KMS-11 (cell line): Measurements from ENCODE around the gene EPN3.

Experiments used
- H2AFZ ChIP-seq: fragments of 200-600 bp; sonication (generic); 2 replicates; pipeline ENCODE4 v1.6.1; 2016; ENCODE audit warnings: antibody characterized with exemption, mixed run types, low read depth
- H3K27ac ChIP-seq: fragments of 200-600 bp; sonication (generic); 2 replicates; pipeline ENCODE4 v1.6.1; 2016; ENCODE audit warnings: mild to moderate bottlenecking, mixed run types
- H3K27me3 ChIP-seq: fragments of 200-600 bp; sonication (generic); 2 replicates; pipeline ENCODE4 v1.6.1; 2017; ENCODE audit warnings: mild to moderate bottlenecking, low read depth, mixed run types, moderate library complexity; ENCODE audit not compliant: insufficient read depth
- H3K36me3 ChIP-seq: fragments of 200-600 bp; sonication (generic); 2 replicates; pipeline ENCODE4 v1.6.1; 2017; ENCODE audit warnings: mild to moderate bottlenecking, mixed run types; ENCODE audit not compliant: insufficient read depth
- H3K4me1 ChIP-seq: fragments of 200-600 bp; sonication (generic); 2 replicates; pipeline ENCODE4 v1.6.1; 2016; ENCODE audit warnings: mild to moderate bottlenecking, low read depth, mixed run types; ENCODE audit not compliant: poor library complexity, severe bottlenecking
- H3K4me2 ChIP-seq: fragments of 200-600 bp; sonication (generic); 2 replicates; pipeline ENCODE4 v1.7.0; 2016; ENCODE audit warnings: mild to moderate bottlenecking, mixed run types
- H3K4me3 ChIP-seq: fragments of 200-600 bp; sonication (generic); IDR thresholded peaks from 2 replicates; pipeline ENCODE4 v1.6.1; 2017; ENCODE audit warnings: low read depth, low read length, mixed read lengths; ENCODE audit not compliant: insufficient read depth
- H3K79me2 ChIP-seq: fragments of 200-600 bp; sonication (generic); 2 replicates; pipeline ENCODE4 v1.6.1; 2016; ENCODE audit warnings: low read depth, mixed run types; ENCODE audit not compliant: insufficient read depth
- H3K9ac ChIP-seq: fragments of 200-600 bp; sonication (generic); 2 replicates; pipeline ENCODE4 v1.6.1; 2016; ENCODE audit warnings: mild to moderate bottlenecking, mixed run types
- H4K20me1 ChIP-seq: fragments of 200-600 bp; sonication (generic); 2 replicates; pipeline ENCODE4 v1.6.1; 2016; ENCODE audit warnings: mild to moderate bottlenecking, mixed run types; ENCODE audit not compliant: insufficient read depth
- CTCF ChIP-seq: fragments of 200-600 bp; sonication (generic); conservative IDR thresholded peaks from 2 replicates; pipeline ENCODE4 v1.6.1; 2017; ENCODE audit warnings: low read depth, mild to moderate bottlenecking, antibody characterized with exemption, low read length, moderate library complexity, mixed read lengths

The EPN3 gene

GRCh38 chr17:50583641-50584040 is 51.1 kb downstream of the EPN3 start:
- no peak overlapping the region for H3K9ac ChIP-seq
- TF ChIP-seq CTCF, result no peak
- H3K4me2 ChIP-seq, result no peak overlapping the region
- H3K36me3 ChIP-seq, result no peaks in the 10 kb centered on the region
- no peak overlapping the region for H2AFZ ChIP-seq
- H3K27me3 ChIP-seq, result peaks cover 94% of the 10 kb centered on the region
- no peaks in the 10 kb centered on the region for H3K4me1 ChIP-seq
- H3K4me3 ChIP-seq, result no peak overlapping the region
- no peaks in the 10 kb centered on the region for H4K20me1 ChIP-seq
- no peak overlapping the region for H3K27ac ChIP-seq
- H3K79me2 ChIP-seq, result no peaks in the 10 kb centered on the region

- TF ChIP-seq CTCF, result no peak
- no peaks in the 10 kb centered on the region for H3K36me3 ChIP-seq
- H3K79me2 ChIP-seq, result no peaks in the 10 kb centered on the region
- no peaks in the 10 kb centered on the region for H4K20me1 ChIP-seq
- H3K4me2 ChIP-seq, result no peak overlapping the region
- H2AFZ ChIP-seq, result no peak overlapping the region
- no peak overlapping the region for H3K9ac ChIP-seq
- peaks cover 94% of the 10 kb centered on the region for H3K27me3 ChIP-seq
- no peaks in the 10 kb centered on the region for H3K4me1 ChIP-seq
- H3K27ac ChIP-seq, result no peak overlapping the region
- H3K4me3 ChIP-seq, result no peak overlapping the region
These were observed 51.6 kb downstream of the EPN3 start for GRCh38 chr17:50584116-50584515.

- H3K36me3 ChIP-seq, result no peaks in the 10 kb centered on the region
- no peaks in the 10 kb centered on the region for H3K79me2 ChIP-seq
- no peak overlapping the region for H3K27ac ChIP-seq
- no peak overlapping the region for H3K9ac ChIP-seq
- H3K27me3 ChIP-seq, result peaks cover 93% of the 10 kb centered on the region
- no peak overlapping the region for H2AFZ ChIP-seq
- H4K20me1 ChIP-seq, result no peaks in the 10 kb centered on the region
- no peaks in the 10 kb centered on the region for H3K4me1 ChIP-seq
- H3K4me3 ChIP-seq, result no peak overlapping the region
- H3K4me2 ChIP-seq, result no peak overlapping the region
- TF ChIP-seq CTCF, result no peak
These were observed 52.2 kb downstream of the EPN3 start for GRCh38 chr17:50584749-50585148.

- peaks cover 88% of the 10 kb centered on the region for H3K27me3 ChIP-seq
- H3K27ac ChIP-seq, result no peak overlapping the region
- TF ChIP-seq CTCF, result no peak
These were observed 52.8 kb downstream of the EPN3 start for GRCh38 chr17:50585346-50585745.

More at GRCh38 chr17:50585346-50585745, 52.8 kb downstream of the EPN3 start:
- H3K79me2 ChIP-seq, result no peaks in the 10 kb centered on the region
- no peaks in the 10 kb centered on the region for H4K20me1 ChIP-seq
- H3K36me3 ChIP-seq, result no peaks in the 10 kb centered on the region
- H3K4me2 ChIP-seq, result no peak overlapping the region
- no peak overlapping the region for H3K4me3 ChIP-seq
- no peaks in the 10 kb centered on the region for H3K4me1 ChIP-seq
- H2AFZ ChIP-seq, result no peak overlapping the region
- no peak overlapping the region for H3K9ac ChIP-seq
